Body of pancreas (tissue), 4 donors: ENCODE data around the gene ARSB. TPM values are rescaled to one million over a fixed set of nuclear protein-coding genes. Genes with fewer than 3 reads are reported as not detected.

Experiments
- ATAC-seq: fragments of 150-250 bp; one replicate; pipeline ENCODE4 v1.9.1; 2016
- DNase-seq, 4 donors: peaks; one replicate each; pipeline ENCODE4 v3.0.0-alpha.2; 2019
- H3K27ac ChIP-seq, 4 donors: fragments of 200-600 bp; sonication (generic); 1 replicate in 3 of 4; 2 replicates in 1 of 4; pipeline versions ENCODE4 v1.5.1 to v1.6.1; 2016 to 2019; ENCODE audit warnings: mild to moderate bottlenecking in 1 of 4, mixed read lengths in 1 of 4, moderate library complexity in 1 of 4
- H3K27me3 ChIP-seq, 2 donors: fragments of 200-600 bp; sonication (generic); one replicate each; pipeline ENCODE4 v1.6.0; 2016; ENCODE audit warnings: mild to moderate bottlenecking in 1 of 2
- H3K36me3 ChIP-seq, 2 donors: fragments of 200-600 bp; sonication (generic); replicated peaks in 1 of 2; 2 replicates each; pipeline ENCODE4 v1.5.1; 2016; ENCODE audit warnings: low read depth in 2 of 2; ENCODE audit not compliant: insufficient read depth in 1 of 2
- H3K4me1 ChIP-seq: fragments of 200-600 bp; sonication (generic); one replicate; pipeline ENCODE4 v1.6.0; 2016
- H3K4me3 ChIP-seq, 2 donors: fragments of 200-600 bp; sonication (generic); 1 replicate in 1 of 2; 2 replicates in 1 of 2; pipeline ENCODE4 v1.5.1; 2016 to 2019
- H3K9me3 ChIP-seq, 3 donors: fragments of 200-600 bp; sonication (generic); 1 replicate in 2 of 3; 2 replicates in 1 of 3; pipeline ENCODE4 v1.5.1; 2016
- CTCF ChIP-seq, 7 experiments: fragments of 450-650 bp in 4 of 7; fragments of 200-600 bp in 3 of 7; sonication (generic) in 3 of 7; IDR thresholded peaks; one replicate each; pipeline ENCODE4 v1.5.1; 2016 to 2019; ENCODE audit warnings: antibody characterized with exemption in 7 of 7
- POLR2A ChIP-seq, 3 donors: fragments of 450-650 bp; IDR thresholded peaks; one replicate each; pipeline ENCODE4 v1.6.1; 2016; ENCODE audit warnings: antibody characterized with exemption in 3 of 3, mild to moderate bottlenecking in 2 of 3
- WGBS, 2 donors: methylation state at CpG; one replicate each; pipeline ENCODE4 v1.1.5; 2017; 5-methylcytosine and 5-hydroxymethylcytosine counted together
- intact Hi-C: fragments of 100-400 bp; cut with DNase I; formaldehyde crosslinking; loops from one replicate; pipeline ENCODE4 v1.15.1; 2023
- total RNA-seq, 2 donors: library from RNA; depleted of rRNA; stranded (reverse); fragments of >200 nt; gene quantifications; one replicate each; pipeline ENCODE4 v1.1.0, GENCODE V29; 2016

Gene ARSB
- total RNA-seq, 2 donors from 2014 or later = 9.9 to 12.2 TPM

GRCh38 chr5:79030663-79031484 lies 45.8 kb upstream of the ARSB start:
- Histone ChIP-seq H3K27ac (no peak overlapping the region), H3K4me3 (no peak overlapping the region), H3K27me3 (no peaks in the 10 kb centered on the region), H3K4me1 (peaks cover 6% of the 10 kb centered on the region), H3K36me3 (no peaks in the 10 kb centered on the region), H3K9me3 (no peaks in the 10 kb centered on the region)
- ATAC-seq = peak; percentile 42
- no peak for TF ChIP-seq CTCF (IDR thresholded peaks at IDR 0.05)
- TF ChIP-seq POLR2A (IDR thresholded peaks at IDR 0.05) = no peak
- DNase-seq = no peak
- intact Hi-C loops = no loop called here
- WGBS, 2 donors = 60 to 68% methylated on average over 11 of the region's 11 CpGs

GRCh38 chr5:79025054-79025472 lies 40.0 kb upstream of the ARSB start:
- peak; percentile 68 for ATAC-seq
- peak; percentile 56 to 73 (median 66) for DNase-seq
- TF ChIP-seq CTCF (IDR thresholded peaks at IDR 0.05) (peak; percentile 93 to 100 (median 97)), POLR2A (IDR thresholded peaks at IDR 0.05) (no peak)
- WGBS, 2 donors = 5 to 6% methylated on average over 12 to 13 of the region's 13 CpGs
- H3K27me3 ChIP-seq = no peaks in the 10 kb centered on the region
- H3K4me3 ChIP-seq = no peak overlapping the region
- no peaks in the 10 kb centered on the region for H3K36me3 ChIP-seq
- peaks cover 14% of the 10 kb centered on the region for H3K4me1 ChIP-seq
- intact Hi-C loops = loop anchor here (5.0 to 10.0 kb wide), 2 partner anchors 110 to 442 kb away; no protein-coding TSS in a partner anchor
- no peak overlapping the region for H3K27ac ChIP-seq
- H3K9me3 ChIP-seq = no peaks in the 10 kb centered on the region

- no peaks in the 10 kb centered on the region for H3K27me3 ChIP-seq
- H3K27ac ChIP-seq = no peak overlapping the region
These were observed 38.8 kb upstream of the ARSB start for GRCh38 chr5:79023947-79024346.

GRCh38 chr5:79023348-79023747 lies 38.2 kb upstream of the ARSB start:
- no peak for TF ChIP-seq CTCF (IDR thresholded peaks at IDR 0.05)
- TF ChIP-seq POLR2A (IDR thresholded peaks at IDR 0.05) = no peak
- no peak overlapping the region for H3K4me3 ChIP-seq
- ATAC-seq = no peak
- no peaks in the 10 kb centered on the region for H3K9me3 ChIP-seq
- no peak for DNase-seq
- H3K27ac ChIP-seq = no peak overlapping the region
- no peaks in the 10 kb centered on the region for H3K36me3 ChIP-seq
- H3K4me1 ChIP-seq = peaks cover 14% of the 10 kb centered on the region
- WGBS, 2 donors = 95 to 100% methylated on average over 1 of the region's 1 CpG
- intact Hi-C loops = loop anchor here (10.0 kb wide), 1 partner anchor 111 kb away; no protein-coding TSS in a partner anchor
- H3K27me3 ChIP-seq = no peaks in the 10 kb centered on the region

More at GRCh38 chr5:79023947-79024346, 38.8 kb upstream of the ARSB start:
- no peak for ATAC-seq
- TF ChIP-seq POLR2A (IDR thresholded peaks at IDR 0.05) (no peak), CTCF (IDR thresholded peaks at IDR 0.05) (no peak)
- H3K36me3 ChIP-seq = no peaks in the 10 kb centered on the region
- intact Hi-C loops = loop anchor here (10.0 kb wide), 1 partner anchor 111 kb away; no protein-coding TSS in a partner anchor
- no peak overlapping the region for H3K4me3 ChIP-seq
- WGBS, 2 donors = 83% methylated on average over 1 of the region's 1 CpG
- no peaks in the 10 kb centered on the region for H3K9me3 ChIP-seq
- DNase-seq = no peak
- peaks cover 14% of the 10 kb centered on the region for H3K4me1 ChIP-seq
